Endothelial cell of umbilical vein (primary cell): ENCODE results near the gene RCOR1. TPM values are rescaled to one million over a fixed set of nuclear protein-coding genes. Genes with fewer than 3 reads are reported as not detected.
A peak's percentile ranks its signal among the peaks of the same experiment; 100 is the strongest.

Experiments used
- BruUV-seq: library from RNA; stranded (reverse); fragments of 400-500 nt; replicated peaks from 2 replicates; lab custom pipeline; 2021; lab: Mats Ljungman, UMichigan
- CTCF ChIA-PET: fragments of 300-600, 350-600 bp; sonication (Branson Sonifier 250); formaldehyde crosslinking; loops from one replicate; lab custom pipeline; 2021; ENCODE audit warnings: antibody characterized with exemption, inconsistent platforms; lab: Charles Lee
- POLR2A ChIA-PET: fragments of 300-600, 350-600 bp; sonication (Branson Sonifier 250); formaldehyde crosslinking; loops from one replicate; lab custom pipeline; 2021; ENCODE audit warnings: antibody characterized with exemption, inconsistent platforms; lab: Charles Lee
- DNase-seq: peaks from one replicate; pipeline ENCODE4 v3.0.0-alpha.2; 2011; ENCODE audit warnings: low read depth, low spot score
- FAIRE-seq: peaks from 2 replicates; lab custom pipeline; 2011; peaks lifted over from hg19 to GRCh38; lab: Jason Lieb, UNC
- H2AFZ ChIP-seq: 2 replicates; pipeline ENCODE4 v1.6.0; 2012; ENCODE audit warnings: low read depth, low read length, control low read depth, inconsistent platforms
- H3K27ac ChIP-seq: 2 replicates; pipeline ENCODE4 v1.5.1; 2011; ENCODE audit warnings: low read depth, mild to moderate bottlenecking, control low read depth, low read length, moderate library complexity; ENCODE audit not compliant: insufficient read depth
- H3K27me3 ChIP-seq, 2 experiments: 2 replicates each; pipeline versions ENCODE4 v1.6.0 to v1.6.1; 2011; ENCODE audit warnings: low read length in 2 of 2, mixed read lengths in 1 of 2; ENCODE audit not compliant: control insufficient read depth in 2 of 2, insufficient read depth in 2 of 2
- H3K36me3 ChIP-seq, 2 experiments: 2 replicates in 1 of 2; 3 replicates in 1 of 2; pipeline ENCODE4 v1.5.1; 2011; ENCODE audit warnings: low read length in 2 of 2, mild to moderate bottlenecking in 1 of 2, moderate library complexity in 1 of 2; ENCODE audit not compliant: control insufficient read depth in 2 of 2, insufficient read depth in 2 of 2; ENCODE audit errors: extremely low read depth in 1 of 2
- H3K4me1 ChIP-seq: 3 replicates; pipeline ENCODE4 v1.5.1; 2011; ENCODE audit warnings: mild to moderate bottlenecking, low read length; ENCODE audit not compliant: control insufficient read depth, insufficient read depth; ENCODE audit errors: extremely low read depth
- H3K4me2 ChIP-seq: 2 replicates; pipeline ENCODE4 v1.6.1; 2011; ENCODE audit warnings: low read length, control low read depth, mixed read lengths; ENCODE audit not compliant: insufficient read depth
- H3K4me3 ChIP-seq, 3 experiments: fragments of 200-600 bp in 1 of 3; sonication (generic), shearing (Covaris generic) in 1 of 3; replicated peaks in 1 of 3; 2 replicates each; pipeline ENCODE4 v1.5.1; 2011 to 2016; ENCODE audit warnings: control low read depth in 3 of 3, low read length in 3 of 3, mild to moderate bottlenecking in 2 of 3, inconsistent platforms in 1 of 3, low read depth in 1 of 3, moderate library complexity in 1 of 3; ENCODE audit not compliant: insufficient read depth in 1 of 3
- H3K79me2 ChIP-seq: 2 replicates; pipeline ENCODE4 v1.6.0; 2012; ENCODE audit warnings: low read length, inconsistent platforms; ENCODE audit not compliant: control insufficient read depth, insufficient read depth
- H3K9ac ChIP-seq: replicated peaks from 2 replicates; pipeline ENCODE3; 2011; ENCODE audit warnings: low read length, control low read depth; ENCODE audit not compliant: insufficient read depth; ENCODE audit errors: extremely low read depth
- H3K9me1 ChIP-seq: replicated peaks from 3 replicates; pipeline ENCODE4 v1.6.0; 2011; ENCODE audit warnings: mild to moderate bottlenecking, low read length; ENCODE audit not compliant: control insufficient read depth, insufficient read depth; ENCODE audit errors: extremely low read depth
- H3K9me3 ChIP-seq: replicated peaks from 2 replicates; pipeline ENCODE4 v1.5.1; 2012; ENCODE audit warnings: low read length, inconsistent platforms; ENCODE audit not compliant: control insufficient read depth, insufficient read depth
- H4K20me1 ChIP-seq: replicated peaks from 2 replicates; pipeline ENCODE3; 2011; ENCODE audit warnings: mild to moderate bottlenecking, low read length; ENCODE audit not compliant: control insufficient read depth, insufficient read depth; ENCODE audit errors: extremely low read depth
- CTCF ChIP-seq, 2 donors: IDR thresholded peaks; 1 replicate in 1 of 2; 2 replicates in 1 of 2; pipeline ENCODE4 v1.5.1; 2011; ENCODE audit warnings: low read length in 2 of 2, mild to moderate bottlenecking in 2 of 2, moderate library complexity in 2 of 2, control low read depth in 1 of 2, inconsistent platforms in 1 of 2, low read depth in 1 of 2; ENCODE audit not compliant: insufficient read depth in 1 of 2; ENCODE audit errors: extremely low read depth in 1 of 2
- EZH2 ChIP-seq: IDR thresholded peaks from 2 replicates; pipeline ENCODE4 v1.6.1; 2012; ENCODE audit warnings: borderline replicate concordance, low read depth, mild to moderate bottlenecking, moderate library complexity, low read length, inconsistent platforms; ENCODE audit not compliant: severe bottlenecking
- FOS ChIP-seq: IDR thresholded peaks from 2 replicates; pipeline ENCODE4 v1.6.1; 2011; ENCODE audit warnings: mild to moderate bottlenecking, low read length, moderate library complexity, borderline replicate concordance; ENCODE audit not compliant: insufficient read depth
- GATA2 ChIP-seq: IDR thresholded peaks from 2 replicates; pipeline ENCODE4 v1.7.0; 2011; ENCODE audit warnings: low read depth, mild to moderate bottlenecking, moderate library complexity, mixed read lengths, low read length; ENCODE audit not compliant: insufficient read length, insufficient read depth
- JUN ChIP-seq: IDR thresholded peaks from 2 replicates; pipeline ENCODE4 v1.6.1; 2011; ENCODE audit warnings: borderline replicate concordance, low read depth; ENCODE audit not compliant: insufficient read length, insufficient read depth
- MAX ChIP-seq: IDR thresholded peaks from 2 replicates; pipeline ENCODE4 v1.6.1; 2011; ENCODE audit not compliant: insufficient read depth, insufficient read length
- MYC ChIP-seq: IDR thresholded peaks from one replicate; pipeline ENCODE4 v1.6.1; 2011; ENCODE audit warnings: mild to moderate bottlenecking, low read depth, low read length
- POLR2A ChIP-seq: IDR thresholded peaks from 2 replicates; pipeline ENCODE4 v1.6.1; 2012; ENCODE audit warnings: low read depth, mild to moderate bottlenecking, control low read depth, low read length
- POLR2AphosphoS5 ChIP-seq: IDR thresholded peaks from 2 replicates; pipeline ENCODE4 v1.6.1; 2012; ENCODE audit warnings: low read depth, mild to moderate bottlenecking, control low read depth, low read length, moderate library complexity; ENCODE audit not compliant: insufficient read depth
- dilution Hi-C: fragments of 300-500 bp; cut with MboI; formaldehyde crosslinking; loops from one replicate; pipeline ENCODE4 v1.15.0; 2019; ENCODE audit warnings: low sequenced_read_pairs; ENCODE audit not compliant: extremely low pct_ligation_motif_present
- intact Hi-C: fragments of 100-400 bp; cut with micrococcal nuclease; formaldehyde crosslinking; loops from one replicate; pipeline ENCODE4 v1.10.0; 2022
- polyA plus RNA-seq, 4 experiments: library from polyadenylated mRNA; depleted of rRNA in 3 of 4; stranded (reverse) in 3 of 4; unstranded in 1 of 4; fragments of >200 nt; gene quantifications; 2 replicates each; pipeline versions ENCODE4 v1.2.1 to v1.2.3, GENCODE V29; 2011 to 2012; ENCODE audit warnings: missing spikeins in 1 of 4
- total RNA-seq: library from RNA; stranded (reverse); gene quantifications from 2 replicates; pipeline ENCODE4 v1.2.3, GENCODE V29; 2021

The RCOR1 gene
- total and polyA plus RNA-seq, 2 donors (not counting 3 experiments of a cell fraction or from before 2014, with no cell fraction given): 15.6 to 32.2 TPM

- H3K79me2 ChIP-seq: peaks cover 63% of the 10 kb centered on the region
These were observed 38.4 kb downstream of the RCOR1 start for GRCh38 chr14:102630881-102631280.

More at GRCh38 chr14:102630881-102631280, 38.4 kb downstream of the RCOR1 start:
- DNase-seq (no peak), FAIRE-seq (no peak)
- TF ChIP-seq POLR2AphosphoS5 (no peak), JUN (no peak), CTCF (IDR thresholded peaks at IDR 0.05; ENCODE audit: extremely low read depth in 1 of 2, insufficient read depth in 1 of 2, low read depth in 1 of 2, low read length in 2 of 2) (no peak), POLR2A (no peak), GATA2 (no peak), EZH2 (no peak), FOS (no peak), MYC (no peak), MAX (no peak)
- Histone ChIP-seq H3K9me3 (no peaks in the 10 kb centered on the region), H3K27ac (peak overlapping the region; percentile 22), H4K20me1 (no peaks in the 10 kb centered on the region), H3K4me2 (no peak overlapping the region), H3K9ac (no peak overlapping the region), H3K36me3 (no peaks in the 10 kb centered on the region), H2AFZ (no peak overlapping the region), H3K27me3 (no peaks in the 10 kb centered on the region), H3K9me1 (no peaks in the 10 kb centered on the region), H3K4me1 (peaks cover 34% of the 10 kb centered on the region), H3K4me3 (no peak overlapping the region)
- dilution Hi-C loops (no loop called here), intact Hi-C loops (no loop called here)
- ChIA-PET POLR2A (no interaction called here), CTCF (interaction anchor here (1.0 kb wide), 1 partner anchor 18 kb away, joined by 3 read pairs; no protein-coding TSS in a partner anchor)
- BruUV-seq: no TSS peak
